Kidney glomerular epithelial cell (primary cell): ENCODE results near the gene LIM2.
A peak's percentile ranks its signal among the peaks of the same experiment; 100 is the strongest.
"Not testable (repeated sequence)": the region's sequence is repeated elsewhere in the genome, so short reads cannot be mapped to it uniquely, and the experiment has no call there.

Experiments used
- DNase-seq: peaks from one replicate; lab custom pipeline; 2025; lab: John Stamatoyannopoulos, UW

Gene LIM2, protein sequence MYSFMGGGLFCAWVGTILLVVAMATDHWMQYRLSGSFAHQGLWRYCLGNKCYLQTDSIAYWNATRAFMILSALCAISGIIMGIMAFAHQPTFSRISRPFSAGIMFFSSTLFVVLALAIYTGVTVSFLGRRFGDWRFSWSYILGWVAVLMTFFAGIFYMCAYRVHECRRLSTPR

DNA sequence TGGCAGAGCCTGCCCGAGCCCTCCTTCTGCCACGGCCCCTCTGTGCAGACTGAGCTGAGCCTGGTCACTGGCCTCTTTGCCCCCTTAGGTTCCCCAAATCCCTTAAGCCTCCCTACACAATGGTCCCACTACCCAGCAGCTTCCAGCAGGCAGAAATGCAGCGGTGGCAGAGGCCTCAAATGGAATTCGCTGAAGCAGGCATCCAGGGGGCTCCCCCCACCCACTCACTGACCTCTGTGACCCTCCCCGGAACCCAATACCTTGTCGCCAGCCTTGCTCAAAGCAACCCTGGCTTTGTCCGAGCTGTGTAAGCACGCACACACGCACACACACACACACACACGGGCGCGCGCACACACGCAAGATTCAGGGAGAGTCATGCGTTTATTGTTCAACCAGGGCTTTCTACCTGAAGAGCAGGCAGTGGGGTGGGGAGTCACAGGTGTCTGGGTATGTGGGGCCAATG is at the start of gene LIM2:
Gene LIM2 (minus strand): TSS at position 51 of the 466 bp plus-strand sequence. CDS start 531 bp downstream, outside the sequence.
- DNase-seq = no peak

DNA sequence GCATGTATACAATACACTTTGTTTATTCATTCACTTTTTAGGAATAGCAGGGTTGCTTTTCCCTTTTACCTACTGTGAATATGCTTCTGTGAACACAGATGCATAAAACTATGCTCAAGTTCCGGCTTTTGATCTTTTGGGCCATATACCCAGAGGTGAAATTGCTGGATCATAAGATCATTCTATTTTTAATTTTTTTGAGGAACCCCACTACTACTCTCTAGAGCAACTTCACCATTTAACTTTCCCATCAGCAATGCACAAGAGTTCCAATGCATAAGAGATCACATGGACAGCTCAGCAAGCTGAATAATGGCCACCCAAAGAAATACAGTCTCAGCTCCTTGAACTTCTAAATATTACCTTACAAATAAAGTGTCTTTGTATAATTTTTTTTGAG is 46.7 kb upstream of the LIM2 start:
- DNase-seq = no peak

DNA sequence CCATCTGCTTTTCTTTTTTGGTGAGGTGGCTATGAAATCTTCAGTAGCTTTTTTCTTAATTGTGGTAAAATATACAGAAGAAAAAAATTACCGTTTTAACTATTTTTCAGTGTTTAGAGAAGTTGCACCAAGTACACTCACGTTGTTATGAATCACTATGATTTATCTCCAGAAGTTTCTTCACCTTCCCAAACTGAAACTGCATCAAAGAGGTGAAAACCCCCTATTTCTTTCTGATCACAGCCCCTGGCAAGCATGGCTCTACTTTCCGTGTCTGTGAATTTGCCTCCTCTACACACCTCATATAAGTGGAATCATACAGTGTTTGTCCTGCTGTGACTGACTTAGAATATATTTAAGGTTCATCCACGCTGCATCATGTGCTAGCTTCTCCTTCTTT is 45.3 kb upstream of the LIM2 start:
- DNase-seq = no peak

DNA sequence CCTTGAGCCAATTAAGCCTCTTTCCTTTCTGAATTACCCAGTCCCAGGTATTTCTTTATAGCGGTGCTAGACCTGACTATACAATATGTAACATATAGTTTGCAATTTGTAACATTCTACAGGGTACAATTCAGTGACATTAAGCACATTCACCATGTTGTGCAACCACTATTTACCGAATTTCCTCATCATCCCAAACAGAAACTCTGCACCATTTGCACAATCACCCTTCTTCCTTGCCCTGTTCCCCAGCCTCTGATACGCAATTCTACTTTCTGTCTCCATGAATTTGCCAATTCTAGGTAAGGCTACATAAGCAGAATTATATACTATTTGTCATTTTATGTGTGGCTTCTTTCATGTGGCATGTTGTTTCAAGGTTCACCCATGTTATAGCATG is 43.4 kb upstream of the LIM2 start:
- DNase-seq = no peak

DNA sequence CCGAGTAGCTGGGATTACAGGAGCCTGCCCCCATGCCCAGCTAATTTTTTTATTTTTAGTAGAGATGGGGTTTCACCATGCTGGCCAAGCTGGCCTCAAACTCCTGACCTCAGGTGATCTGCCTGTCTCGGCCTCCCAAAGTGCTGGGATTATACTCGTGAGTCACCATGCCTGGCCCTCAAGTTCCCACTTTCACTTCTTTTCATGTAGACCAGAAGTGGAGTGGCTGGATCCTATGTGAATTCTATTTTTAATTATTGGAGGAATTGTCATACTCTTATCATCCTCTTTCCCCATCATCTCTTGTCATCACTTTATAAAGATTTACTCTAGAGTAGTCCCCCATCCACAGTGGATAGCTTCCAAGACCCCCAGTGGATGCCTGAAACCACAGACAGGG is 42.4 kb upstream of the LIM2 start:
- no peak for DNase-seq

DNA sequence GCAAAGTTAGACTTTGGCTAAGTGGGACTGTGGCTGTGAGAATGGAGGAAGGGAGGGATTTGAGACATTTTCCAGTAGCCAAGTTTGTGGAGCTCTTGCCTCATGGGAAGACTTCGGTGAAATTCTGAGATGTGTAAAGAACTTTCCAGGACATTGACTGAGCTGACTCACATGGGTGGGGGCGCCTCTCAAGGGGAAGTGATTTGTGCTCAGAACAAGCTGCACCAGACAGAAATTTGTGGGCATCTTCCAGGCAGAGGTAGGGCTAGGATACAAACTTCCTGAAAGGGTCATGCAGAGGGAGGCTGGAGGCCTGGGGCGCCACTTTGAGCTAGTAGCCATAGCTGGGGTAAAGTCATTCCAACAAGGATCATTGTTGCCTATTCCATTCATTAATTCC is 39.4 kb upstream of the LIM2 start:
- DNase-seq = no peak

DNA sequence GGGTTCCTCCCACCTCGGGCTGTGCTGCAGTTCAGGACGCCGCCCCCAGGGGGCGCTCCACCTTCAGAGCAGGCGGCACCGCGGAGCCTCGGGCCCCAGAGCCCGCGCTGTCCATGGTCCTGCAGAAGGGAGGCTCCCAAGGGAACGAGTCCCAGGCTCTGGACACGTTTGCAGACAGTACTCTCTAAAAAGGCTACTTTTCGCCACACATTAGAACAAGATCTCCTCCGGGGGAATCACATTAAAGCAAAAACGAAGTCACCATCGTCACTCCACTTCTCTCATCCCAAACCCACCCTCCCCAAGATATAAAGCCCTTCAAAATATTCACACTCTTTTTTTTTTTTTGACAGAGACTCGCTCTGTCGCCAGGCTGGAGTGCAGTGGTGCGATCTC is 34.3 kb upstream of the LIM2 start:
- DNase-seq = peak; percentile 71

DNA sequence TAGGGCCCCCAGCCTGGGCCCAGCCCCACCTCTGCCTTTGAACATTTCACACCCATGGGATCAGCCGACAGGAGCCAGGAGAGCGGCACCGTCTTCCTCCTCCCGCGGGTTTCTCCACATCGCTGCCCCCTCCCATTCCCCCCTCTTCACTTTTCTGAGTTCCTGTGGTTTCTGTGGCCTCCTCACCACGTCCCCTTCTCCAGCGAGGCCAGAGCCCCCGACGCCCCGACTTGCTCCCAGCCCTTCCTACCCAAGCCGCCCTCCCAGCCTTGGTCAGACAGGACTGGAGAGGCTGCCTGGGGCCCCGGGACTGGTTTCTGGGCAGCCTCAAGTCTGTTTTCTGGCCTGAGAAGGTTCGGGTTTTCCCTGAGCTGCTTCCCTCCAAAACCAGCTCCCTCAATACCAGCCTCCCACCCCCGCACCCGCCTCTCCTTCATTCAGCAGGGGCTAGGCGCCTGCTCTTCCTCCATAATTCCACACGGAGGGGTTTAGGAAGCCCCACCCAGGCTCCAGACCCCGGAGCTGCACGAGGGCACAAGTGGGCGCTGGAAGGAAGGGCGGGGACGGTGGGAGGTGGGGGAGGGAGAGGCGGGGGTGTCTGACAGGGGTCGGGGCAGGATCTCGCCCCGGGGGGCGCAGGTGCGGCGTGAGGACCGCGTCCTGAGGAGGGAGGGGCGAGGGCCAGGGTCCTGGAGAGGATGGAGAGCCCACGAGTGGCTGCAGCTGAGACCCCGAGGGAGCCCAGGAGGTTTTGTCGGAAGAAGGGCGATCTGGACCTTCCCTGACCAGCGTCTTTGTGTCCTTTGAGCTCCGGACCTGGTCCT is 33.7 kb upstream of the LIM2 start:
- no peak for DNase-seq

DNA sequence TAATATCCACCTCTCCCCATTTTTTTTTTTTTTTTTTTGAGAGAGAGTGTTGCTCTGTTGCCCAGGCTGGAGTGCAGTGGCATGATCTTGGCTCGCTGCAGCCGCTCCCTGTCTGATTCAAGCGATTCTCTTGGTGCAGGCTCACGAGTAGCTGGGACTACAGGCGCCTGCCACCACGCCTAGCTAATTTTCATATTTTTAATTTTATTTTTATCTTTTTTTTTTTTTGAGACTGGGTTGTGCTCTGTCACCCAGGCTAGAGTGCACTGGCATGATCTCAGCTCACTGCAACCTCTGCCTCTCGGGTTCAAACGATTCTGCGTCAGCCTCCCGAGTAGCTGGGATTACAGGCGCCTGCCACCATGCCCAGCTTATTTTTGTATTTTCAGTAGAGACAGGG is 32.7 kb upstream of the LIM2 start:
- DNase-seq = not testable (repeated sequence)

DNA sequence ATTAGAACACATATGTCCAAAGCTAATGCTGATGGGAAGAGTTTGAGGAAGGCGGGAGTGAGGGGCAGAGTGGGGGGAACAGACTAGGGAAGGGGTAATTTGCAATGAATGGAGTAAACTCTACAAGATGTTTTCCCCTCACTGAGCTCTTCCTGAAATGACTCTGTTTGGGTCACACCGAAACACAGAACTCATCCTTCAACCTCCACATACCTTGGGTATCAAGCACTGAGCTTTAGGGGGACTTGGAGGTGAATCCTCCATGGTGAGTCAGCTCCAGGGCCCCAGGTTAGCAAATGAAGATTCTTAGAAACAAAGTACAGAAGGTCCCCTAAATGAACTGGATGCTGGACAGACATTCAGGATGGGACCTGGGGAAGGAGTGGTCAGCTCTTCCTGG is 30.9 kb upstream of the LIM2 start:
- no peak for DNase-seq

DNA sequence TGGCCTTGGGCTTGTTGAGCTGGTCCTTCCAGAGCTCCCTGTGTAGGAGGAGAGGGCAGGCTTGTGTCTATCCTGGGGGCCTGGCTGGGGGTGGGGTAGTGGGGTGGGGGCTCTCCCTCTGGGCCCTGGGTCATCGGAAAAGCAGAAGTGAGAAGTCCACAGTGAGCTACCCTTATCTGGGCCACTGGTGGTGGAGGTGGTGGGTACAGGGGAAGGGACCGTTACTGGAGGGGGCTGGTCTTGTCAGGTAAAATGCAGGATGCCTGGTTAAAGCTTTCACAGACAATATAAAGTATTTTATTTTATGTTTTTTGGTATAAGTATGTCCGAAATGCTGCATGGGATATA is 30.0 kb upstream of the LIM2 start:
- DNase-seq = no peak

DNA sequence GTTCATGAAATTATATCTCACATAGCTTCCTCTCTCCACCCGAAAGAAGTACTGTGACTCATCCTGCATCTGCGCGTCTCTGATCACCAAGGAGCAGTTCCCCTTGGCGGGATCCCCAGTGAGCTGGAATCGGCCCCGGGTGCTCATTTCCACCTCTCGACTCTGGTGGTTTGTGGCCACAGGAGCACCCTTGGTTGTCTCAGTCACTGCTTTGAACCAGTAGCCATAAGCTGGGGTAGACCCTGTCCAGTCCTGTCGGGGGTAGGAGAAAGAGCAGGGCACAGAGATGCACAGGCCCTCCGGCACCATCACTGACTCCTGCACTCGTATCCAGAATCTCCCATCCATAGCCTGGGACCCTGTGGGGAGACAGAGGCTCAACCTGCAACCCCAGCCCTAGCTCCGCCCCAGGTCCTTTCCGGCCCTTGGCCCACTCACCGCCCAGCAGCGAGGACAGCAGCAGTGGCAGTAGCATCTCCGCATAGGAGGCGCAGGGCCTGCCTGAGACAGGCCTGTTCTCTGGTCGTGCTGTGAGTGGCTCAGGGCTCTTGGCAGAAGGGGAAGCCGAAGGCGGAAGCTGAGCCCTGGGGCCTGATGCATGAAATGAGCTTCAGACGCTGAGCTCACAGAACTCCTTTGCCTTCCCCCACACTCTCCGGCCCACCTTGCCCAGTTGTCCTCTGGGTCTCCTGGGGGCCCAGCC is 29.5 kb upstream of the LIM2 start, which contains the start of gene SIGLEC10:
Gene SIGLEC10 (minus strand): TSS at position 536 of the 703 bp plus-strand sequence. CDS start 61 bp downstream, at position 475.
- no peak for DNase-seq

DNA sequence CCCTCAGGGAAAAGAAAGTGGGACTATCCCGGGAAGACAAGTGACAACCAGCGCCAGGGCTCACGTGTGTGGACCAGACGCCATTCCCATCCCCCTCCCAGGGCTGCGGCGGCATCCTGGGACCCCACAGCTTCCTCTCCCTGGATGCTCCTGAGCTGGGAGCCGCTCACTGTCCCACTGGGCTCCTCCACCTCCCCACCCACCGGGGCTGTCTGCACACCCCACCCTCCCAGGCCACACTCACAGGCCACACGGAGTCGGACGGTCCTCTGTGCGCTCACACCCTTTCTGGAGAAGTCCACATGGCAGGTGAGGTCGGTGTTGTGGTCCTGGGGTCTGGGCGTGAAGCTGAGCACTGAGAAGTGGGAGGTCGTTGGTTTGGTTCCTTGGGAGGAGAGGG is 28.6 kb upstream of the LIM2 start:
- DNase-seq = not testable (repeated sequence)

DNA sequence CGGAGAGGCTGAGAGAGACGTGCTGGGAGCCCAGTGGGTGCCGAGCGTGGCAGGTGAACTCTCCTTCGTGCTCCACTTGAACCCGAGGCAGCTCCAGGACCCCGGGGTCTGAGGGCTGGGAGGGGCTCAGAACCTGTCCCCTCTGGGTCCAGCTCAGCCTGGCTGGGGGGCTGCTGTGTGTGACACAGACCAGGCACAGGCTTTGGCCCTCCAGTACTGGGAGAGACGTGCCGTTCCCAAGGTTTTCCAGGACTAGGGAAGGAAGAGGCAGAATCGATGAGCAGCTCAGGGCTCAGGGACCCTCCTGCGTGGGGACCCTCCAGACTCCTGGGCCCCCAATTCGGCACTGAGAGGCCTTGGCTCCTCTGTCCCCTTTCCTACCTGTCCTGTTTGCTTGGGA is 27.4 kb upstream of the LIM2 start:
- no peak for DNase-seq

DNA sequence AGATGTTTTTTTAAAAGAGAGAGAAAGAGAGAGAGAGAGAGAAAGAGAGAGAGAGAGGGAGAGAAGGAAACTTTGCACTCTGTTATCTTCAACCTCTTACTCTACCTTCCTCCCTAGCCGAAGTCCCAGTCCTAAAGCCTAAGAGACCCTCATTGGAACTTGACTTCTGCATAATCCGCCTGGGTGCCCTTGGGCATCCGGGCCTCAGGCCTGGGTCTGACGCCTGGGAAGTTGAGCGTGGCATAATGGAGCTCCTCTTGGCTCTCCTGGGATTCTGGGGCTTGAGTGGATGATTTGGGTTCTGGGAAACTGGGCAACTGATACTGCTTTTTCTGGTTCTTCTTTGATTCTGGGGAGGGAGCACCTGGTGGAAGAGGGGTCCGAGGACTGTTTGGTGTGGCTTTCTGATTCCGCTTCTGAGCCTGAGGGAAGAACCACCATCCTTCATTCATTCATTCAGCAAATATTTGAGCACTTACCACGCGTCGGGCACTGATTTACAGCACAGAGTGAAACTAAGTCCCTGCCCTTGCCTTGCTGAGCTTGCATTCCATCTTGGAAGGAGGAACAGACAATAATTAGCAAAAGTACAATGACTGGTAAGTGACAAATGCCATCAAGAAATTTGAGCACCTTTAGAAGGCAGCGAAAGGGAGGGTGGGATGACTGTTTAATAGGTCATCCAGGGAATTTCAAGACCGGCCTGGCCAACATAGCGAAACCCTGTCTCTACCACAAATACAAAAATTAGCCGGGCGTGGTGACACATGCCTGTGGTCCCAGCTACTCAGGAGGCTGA is 23.4 kb upstream of the LIM2 start:
- DNase-seq = no peak

DNA sequence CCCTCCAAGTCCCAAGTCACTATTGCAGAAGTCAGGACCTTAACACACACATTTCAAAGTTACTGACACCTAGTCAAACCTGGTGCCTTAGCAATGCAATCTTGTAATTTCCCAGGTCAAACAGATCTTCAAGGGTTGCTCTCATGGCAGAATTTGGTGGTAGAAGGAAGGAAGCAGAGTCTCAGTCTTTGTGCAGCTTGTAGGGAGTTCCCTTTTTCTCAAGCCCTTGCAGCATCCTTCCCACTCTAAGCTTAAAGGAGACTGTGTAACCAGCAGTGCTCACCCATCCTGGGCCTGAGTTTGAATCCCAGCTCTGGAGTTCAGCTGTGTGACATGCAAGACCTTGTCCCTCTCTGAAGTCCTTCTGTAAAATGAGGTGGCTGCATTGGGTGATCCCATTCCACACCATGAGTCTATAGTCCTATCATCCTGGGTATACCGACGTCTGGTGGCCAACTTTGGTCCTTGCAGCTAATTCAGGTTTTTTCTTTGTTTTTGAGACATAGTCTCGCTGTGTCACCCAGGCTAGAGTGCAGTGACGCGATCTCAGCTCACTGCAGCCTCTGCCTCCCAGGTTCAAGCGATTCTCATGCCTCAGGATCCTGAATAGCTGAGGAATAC is 19.8 kb upstream of the LIM2 start:
- DNase-seq = no peak

DNA sequence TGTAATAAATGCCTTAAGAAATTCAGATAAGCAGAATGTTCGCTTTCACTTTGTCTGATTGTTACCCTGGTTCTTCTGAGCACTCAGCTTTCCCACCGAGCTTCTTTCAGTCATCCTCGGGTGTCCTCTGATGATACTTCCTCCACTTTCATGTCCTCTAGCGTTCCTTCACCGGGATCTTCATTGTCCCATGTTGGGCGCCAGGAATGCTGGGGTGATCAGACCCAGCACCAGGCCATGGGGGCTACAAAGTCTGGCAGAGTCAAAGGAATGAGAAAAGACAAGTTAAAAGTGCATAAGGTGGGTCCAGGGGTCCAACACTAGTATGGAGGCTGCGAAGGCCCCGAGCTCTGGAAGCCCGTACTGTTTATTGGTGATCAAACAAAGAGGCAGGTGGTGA is 14.3 kb upstream of the LIM2 start:
- no peak for DNase-seq

DNA sequence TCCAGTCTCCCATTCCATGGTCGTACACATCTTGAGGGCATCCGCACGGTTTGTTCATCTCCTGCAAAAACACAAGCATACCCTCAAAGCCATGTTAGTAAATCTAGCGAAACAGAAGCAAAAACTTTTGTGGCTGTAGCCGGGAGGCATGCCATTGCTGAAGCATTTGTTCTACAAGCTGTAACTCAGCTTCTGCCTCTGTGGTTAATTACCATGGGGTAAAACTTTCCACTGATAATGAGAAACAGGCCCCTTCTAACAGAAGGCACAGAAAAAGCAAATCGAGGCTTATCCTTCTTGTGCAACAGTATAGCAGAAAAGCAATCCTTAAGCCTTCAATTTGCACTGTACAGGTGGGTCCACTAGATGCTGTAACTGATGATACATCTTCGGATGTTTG is 12.2 kb upstream of the LIM2 start:
- not testable (repeated sequence) for DNase-seq

DNA sequence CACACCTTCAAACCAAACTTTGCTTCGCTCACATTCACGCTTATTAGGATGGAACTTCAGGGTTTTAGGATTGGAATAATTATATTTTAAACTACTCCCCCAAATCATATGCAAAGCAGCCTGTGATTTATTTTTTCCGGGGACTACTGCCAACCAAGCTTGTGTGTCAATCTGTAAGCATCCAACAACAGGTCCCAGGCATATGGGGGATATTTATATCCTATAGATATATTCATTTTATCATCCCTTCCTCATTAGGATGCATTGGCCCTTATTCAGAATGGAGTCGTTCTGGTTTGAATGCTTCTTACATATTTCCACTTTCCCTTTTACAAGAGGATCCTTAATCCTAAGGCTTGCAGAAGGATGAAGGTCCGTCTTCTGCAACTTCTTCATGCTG is 11.5 kb upstream of the LIM2 start:
- DNase-seq = no peak

DNA sequence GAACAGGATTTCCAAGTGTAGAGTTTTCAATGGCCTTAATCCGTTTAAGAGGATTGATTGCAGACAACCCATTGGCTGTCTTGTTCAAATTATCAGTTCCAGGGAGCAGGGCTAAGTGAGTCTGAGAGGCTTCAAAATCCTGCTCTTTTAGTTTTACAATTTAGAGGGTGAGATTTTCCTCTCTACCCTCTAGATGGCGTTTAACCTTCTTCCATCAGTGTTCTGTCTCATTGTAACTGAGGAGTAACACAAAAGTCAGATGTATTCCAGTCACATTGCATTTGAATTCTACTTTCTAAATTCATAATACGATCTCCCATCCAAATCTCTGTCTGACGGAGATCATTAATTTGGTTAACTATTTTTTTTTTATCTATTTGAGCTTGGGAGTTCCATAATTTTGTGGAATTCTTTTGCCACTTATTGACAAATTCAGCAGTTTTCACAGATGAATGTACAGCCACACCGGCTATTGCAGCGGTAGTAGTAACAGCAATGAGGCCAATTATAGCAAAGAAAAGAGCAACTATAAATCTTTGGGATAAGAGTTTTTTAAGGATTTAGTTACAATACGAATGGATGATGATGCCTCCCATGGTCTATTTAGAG is 10.4 kb upstream of the LIM2 start:
- DNase-seq = peak; percentile 3

DNA sequence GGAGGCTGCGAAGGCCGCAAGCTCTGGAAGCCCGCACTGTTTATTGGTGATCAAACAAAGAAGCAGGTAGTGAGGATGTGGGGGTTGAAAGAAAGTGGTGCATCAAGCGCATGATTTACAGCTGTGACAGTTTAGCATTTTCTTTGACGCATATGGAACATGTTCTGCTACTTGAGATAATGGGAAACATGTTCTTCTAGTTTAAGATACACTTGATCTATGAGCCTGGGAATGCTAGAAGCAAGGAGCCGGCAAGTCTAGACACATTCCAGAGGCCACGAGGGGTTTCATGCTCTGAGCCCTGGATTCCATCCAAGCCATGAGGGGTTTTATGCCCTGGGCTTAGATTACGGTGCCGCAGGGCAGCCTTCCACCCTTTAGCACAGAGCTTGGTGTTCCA is 9.7 kb upstream of the LIM2 start:
- not testable (repeated sequence) for DNase-seq
